Fibroblast of skin of right quadriceps (primary cell): ENCODE data around the gene SUPT3H.
A peak's percentile ranks its signal among the peaks of the same experiment; 100 is the strongest.

Experiments
- DNase-seq: peaks from one replicate; pipeline ENCODE4 v3.0.0-alpha.2; 2013

The SUPT3H gene

DNA sequence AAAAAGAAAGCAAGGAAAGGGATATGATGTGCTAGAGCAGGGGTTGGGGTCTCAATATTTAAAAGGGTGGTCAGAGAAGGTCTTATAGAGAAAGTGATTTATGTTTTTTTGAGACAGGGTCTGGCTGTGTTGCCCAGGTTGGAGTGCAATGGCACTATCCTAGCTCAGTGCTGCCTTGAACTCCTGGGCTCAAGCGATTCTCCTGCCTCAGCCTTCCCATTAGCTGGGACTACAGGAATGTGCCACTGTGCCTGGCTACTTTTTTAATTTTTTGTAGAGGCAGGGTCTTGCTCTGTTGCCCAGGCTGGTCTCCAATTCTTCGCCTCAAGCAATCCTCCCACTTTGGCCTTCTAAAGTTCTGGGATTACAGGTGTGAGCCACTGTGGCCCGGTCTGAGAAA is 557.0 kb downstream of the SUPT3H start:
- DNase-seq: no peak

GRCh38 chr6:44820321-44820720 is 557.4 kb downstream of the SUPT3H start:
- peak; percentile 36 for DNase-seq

- DNase-seq: no peak
Observed at GRCh38 chr6:44811456-44811855, 566.3 kb downstream of the SUPT3H start.

DNA sequence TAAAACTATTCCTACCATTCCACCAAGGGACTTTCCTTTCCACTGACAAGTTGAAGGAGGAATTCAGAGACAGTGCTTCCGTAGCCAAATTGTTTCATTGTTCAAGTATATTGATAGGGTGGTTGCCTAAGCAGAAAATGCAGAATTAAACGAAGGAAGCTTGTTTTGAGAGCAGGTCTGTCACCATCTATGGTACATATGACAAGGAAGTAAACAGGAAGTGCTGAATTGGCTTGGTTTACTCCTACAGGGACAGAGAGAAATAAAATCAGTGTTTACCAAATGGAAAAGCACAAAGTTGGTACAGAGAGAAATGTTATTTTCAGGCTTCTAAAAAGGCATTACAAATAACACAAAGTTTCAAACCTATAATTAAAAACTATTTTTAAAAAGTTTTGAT is 568.5 kb downstream of the SUPT3H start:
- DNase-seq: no peak

GRCh38 chr6:44808148-44808547 is 569.6 kb downstream of the SUPT3H start:
- DNase-seq: no peak

DNA sequence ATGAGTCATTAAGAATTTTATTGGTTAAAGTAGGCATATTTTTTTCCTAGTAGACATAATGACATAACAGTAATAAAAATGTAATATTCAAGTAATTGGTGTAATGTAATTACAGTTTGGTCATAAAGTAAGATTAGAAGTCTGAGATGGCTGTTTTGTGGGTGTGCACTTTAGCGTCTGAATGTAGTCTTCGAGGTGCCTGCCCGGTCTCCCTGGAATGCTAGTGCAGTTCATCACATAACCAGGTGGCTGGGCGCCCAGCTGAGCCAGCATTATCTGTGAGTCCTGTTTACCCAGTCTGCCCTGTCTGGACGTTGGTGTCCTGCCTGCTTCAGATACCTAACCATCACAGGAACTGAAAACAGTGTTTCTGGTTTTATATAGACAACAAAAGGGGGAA is 571.1 kb downstream of the SUPT3H start:
- peak; percentile 56 for DNase-seq

DNA sequence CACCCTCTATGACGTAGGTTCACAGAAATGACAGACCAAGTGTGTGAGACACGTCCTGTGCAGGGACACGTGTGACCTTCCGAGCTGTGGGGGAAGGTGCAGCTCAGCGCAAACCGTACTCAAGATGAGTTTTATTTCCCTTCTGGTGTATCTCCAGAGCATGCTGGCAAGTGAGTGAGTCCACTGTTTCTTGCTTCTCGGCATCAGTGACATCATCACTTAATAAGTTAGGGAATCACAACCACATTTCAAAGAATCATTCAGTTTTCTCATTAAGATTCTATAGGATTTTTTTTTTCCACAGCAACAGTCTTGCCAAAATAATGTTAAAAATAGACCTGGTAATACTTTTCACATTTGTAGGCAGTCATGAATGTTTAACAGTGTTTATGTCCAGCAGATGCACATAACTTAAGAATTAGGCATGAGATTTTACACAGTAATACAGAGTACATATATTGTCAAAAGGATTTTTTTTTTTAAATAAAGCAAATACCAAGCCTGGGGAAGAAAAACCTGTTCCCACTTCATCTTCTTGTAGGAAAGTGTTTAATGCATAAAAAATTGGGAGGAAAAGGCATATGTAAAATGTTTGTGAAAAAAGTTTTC is 572.4 kb downstream of the SUPT3H start:
- DNase-seq: peak; percentile 96

DNA sequence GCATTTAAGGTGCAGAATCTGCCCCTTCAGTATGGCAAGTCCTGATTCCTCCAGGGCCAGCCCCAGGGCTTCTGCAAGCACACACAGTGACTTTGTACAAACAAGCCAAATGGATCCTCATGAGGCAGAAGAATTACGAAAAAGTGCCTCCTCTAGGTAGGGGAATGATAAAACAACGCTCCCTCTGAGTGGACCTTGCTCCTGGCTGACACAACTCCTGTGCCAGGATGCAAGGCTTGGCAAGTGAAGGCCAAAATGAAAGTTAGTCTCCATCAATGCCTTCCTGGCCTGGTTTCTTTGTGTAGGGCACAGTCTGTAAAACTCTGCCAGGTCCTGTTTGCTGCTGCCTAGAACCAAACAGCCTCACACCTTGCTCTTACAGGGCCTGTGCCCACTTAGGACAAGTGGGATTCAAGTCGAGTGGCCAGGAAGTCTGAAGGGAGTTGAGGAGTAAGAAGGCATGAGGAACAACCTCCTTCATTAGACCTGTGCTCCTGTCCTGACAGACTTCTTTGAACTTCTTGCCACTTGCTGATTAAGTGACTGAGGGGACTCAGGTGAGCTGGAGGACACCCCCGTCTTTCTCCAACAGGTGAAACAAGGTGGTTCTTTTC is 573.1 kb downstream of the SUPT3H start:
- DNase-seq: no peak

- DNase-seq: no peak
Observed at GRCh38 chr6:44804016-44804415, 573.7 kb downstream of the SUPT3H start.

DNA sequence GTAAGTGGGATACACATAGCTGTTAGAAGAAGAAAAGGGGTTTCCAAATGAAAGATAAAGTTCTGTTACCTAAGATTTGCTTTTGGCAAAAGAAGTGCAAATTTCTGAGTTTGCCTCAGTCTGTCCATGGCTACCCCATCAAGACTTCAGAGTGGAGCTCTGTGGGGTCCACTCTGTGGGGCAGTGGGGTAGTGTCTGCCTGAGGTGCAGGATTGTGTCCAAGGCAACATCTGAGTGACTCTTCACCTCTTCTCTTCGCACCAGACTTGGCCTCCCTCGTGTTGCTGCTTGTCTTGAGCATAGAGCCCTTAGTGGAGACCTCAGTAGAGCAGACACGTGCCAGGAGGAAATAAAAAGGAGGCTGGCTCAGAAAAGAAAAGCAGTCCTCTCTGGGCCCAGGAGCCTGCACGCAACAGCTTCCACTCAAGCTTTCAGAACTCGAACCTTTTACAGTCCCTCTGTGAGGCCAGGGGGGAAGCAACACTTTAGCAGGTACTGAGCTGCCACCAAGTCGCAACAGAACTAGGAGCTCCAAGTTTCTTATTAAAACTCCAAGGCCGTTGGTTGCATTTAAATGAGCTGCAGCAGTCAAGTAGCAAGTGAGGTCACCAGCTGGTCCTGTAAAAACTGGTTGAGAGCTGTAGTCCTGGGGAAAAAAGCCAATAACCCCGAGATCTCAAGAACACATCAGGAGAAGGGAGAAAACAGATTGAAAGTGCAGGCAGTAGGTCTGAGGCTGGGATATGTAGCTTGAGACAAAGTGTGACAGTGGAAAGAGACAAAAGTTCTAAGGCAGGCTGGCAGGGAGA is 576.7 kb downstream of the SUPT3H start:
- no peak for DNase-seq

DNA sequence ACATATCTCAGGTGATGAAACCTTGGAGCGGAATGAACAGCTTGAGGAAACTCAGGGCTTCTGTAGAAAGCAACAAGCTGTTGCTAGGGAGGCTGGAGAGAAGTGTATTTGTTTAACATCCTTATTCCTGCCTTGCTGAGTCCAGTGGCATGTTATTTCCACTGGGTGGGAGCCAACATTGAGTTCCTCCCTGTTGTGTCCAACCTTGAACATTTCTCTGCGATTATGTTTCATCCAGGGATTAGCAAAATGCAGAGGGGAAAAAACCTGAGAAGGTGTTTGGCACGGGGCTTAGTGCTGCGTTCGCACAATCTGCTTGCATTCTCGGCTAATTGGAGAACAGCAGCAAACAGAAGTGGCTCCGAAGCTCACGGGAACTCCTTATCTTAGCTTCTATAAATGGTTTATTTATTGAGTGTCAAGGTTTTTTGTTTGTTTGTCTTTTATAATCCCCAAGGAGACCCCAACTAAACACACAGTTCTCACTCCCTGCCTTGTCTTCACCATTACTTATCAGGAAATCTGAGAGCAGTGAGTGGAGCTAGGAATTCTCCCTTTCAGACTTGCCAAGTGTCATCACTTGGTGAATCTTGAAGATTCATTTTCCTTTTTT is 577.5 kb downstream of the SUPT3H start:
- DNase-seq: peak; percentile 77

GRCh38 chr6:44797746-44798145 is 580.0 kb downstream of the SUPT3H start:
- no peak for DNase-seq

DNA sequence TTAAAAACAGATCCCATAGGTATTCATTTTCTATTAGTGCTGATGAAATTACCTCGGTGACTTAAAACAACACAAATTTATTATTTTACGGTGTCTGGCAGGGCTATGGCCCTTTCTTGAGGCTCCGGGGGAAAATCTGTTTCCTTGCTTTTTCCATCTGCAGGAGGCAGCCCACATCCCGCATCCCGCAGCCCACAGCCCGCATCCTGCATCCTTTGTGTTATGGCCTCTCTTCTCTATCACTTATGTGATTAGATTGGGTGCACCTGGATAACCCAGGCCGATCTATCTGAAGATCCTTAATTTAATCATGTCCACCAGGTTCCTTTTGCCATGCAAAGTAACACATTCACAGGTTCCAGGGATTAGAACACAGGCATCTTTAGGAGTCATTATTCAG is 582.4 kb downstream of the SUPT3H start:
- DNase-seq: no peak

GRCh38 chr6:44789806-44790205 is 587.9 kb downstream of the SUPT3H start:
- no peak for DNase-seq

GRCh38 chr6:44789061-44789460 is 588.7 kb downstream of the SUPT3H start:
- no peak for DNase-seq

GRCh38 chr6:44788387-44788981 is 589.2 kb downstream of the SUPT3H start:
- DNase-seq: no peak

DNA sequence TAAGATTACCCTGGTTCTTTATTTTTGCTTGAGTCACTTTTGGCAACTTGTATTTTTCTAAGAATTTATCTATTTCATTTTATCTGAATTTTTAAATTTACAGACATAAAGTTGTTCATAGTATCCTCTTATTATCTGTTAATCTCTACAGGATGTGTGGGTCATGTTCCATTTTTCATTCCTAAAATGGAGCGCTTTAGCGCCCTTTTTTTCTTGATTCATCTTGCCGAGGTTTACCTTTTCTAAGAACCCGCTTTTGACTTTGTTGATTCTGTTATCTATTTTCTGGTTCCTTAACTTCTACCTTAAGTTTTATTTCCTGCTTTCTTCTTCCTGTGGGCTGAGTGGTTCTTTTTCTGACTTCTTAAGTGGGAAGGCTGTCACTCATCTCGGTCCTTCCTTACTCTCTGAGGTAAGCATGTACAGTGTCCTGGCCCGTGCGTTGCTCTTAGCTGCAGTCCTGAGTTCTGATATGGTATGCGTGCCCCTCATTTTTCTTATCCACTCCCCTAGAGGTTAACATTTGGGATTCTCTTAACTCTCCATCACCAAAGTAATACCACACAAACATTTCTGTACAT is 590.4 kb downstream of the SUPT3H start:
- no peak for DNase-seq

DNA sequence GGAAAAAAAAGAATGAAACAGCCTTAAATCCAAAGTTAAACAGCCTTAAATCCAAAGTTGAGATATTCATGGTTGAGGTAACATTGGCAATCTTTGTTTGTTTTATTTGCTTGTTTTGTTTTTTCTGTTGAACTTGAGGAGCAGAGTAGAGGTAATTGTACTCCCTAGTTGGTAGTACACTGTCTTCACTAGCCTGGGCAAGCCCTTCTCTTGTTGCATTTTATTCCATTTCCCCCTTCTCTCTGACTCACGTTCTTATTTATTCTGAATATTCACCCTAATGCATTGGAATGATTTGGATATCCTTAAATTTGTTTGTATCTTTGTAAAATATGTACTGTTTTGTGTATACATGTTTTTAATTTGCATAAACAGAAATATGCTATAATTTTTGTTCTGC is 592.6 kb downstream of the SUPT3H start:
- DNase-seq: no peak

DNA sequence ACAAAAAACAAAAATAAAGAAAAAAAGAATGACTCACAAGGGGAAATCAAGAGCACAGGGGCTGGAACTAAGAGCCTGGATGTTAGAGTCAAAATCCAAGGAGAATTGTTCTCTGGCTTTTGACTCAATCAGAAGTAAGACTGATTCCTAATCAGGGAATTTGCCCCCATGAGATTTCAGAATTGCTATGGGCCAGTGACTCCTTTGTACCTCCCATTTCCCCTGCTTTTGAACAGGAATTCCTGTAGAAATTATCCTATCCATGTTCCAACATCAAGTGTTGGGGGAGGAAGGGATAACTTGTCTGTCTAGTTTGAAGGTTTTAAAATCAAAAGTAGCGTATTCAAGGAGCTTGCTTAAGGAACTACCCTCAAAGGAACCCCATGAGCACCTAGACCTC is 593.5 kb downstream of the SUPT3H start:
- no peak for DNase-seq

DNA sequence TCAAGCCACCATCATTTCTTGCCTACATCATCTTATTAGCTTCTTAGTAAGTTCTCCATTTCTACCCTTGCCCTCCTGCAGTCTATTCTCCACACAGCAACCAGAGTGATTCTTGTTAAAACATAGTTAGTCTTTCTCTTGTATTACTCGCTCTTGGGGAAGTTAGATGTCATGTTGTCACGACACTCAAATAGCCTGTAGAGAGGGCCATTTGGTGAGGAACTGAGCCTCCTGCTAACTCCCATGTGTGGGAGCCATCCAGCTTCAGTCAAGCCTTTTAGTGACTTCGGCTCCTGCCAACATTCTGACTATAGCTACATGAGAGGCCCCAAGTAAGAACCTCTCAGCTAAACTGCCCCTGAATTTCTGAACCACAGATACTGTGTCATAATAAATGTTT is 594.8 kb downstream of the SUPT3H start:
- DNase-seq: no peak

DNA sequence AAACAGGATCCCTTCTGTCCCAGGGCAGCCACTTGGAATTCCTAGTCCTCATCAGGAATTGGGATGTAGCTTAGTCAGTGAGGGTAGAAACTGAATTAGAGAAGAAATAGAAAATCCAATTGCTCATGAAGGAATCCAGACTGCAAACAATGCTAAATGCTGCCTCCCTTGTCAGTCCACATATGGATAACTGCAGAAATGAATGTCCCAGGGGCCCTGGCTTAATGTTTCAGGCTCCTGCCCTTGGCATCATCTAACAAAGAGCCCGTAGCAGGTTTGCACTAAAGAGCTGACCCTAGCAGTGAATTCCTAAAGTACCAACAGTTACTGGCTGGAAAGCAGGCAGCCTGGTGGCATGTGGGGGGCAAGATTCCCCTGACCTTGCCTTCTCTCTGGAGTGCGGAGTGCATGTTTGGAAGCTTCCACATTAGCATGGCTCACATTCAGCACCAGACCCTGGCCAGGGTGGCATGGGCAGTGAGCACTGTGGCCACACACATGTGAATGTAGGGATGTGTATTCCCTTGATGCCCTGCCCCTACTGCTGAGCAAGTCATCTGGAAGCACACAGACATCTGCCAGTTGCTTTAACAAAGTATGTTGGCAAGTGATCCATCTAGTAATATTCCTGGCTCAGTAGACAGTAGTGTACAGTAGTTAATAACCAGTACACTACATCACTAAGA is 595.7 kb downstream of the SUPT3H start:
- no peak for DNase-seq

- DNase-seq: no peak
Observed at GRCh38 chr6:44780161-44780560, 597.6 kb downstream of the SUPT3H start.
